AG08395 (cell line): ENCODE measurements around the gene USP10.

ENCODE experiments used
- DNase-seq: peaks from one replicate; pipeline ENCODE4 v3.0.0; 2012; ENCODE audit warnings: mixed read lengths, low spot score

Gene USP10

DNA sequence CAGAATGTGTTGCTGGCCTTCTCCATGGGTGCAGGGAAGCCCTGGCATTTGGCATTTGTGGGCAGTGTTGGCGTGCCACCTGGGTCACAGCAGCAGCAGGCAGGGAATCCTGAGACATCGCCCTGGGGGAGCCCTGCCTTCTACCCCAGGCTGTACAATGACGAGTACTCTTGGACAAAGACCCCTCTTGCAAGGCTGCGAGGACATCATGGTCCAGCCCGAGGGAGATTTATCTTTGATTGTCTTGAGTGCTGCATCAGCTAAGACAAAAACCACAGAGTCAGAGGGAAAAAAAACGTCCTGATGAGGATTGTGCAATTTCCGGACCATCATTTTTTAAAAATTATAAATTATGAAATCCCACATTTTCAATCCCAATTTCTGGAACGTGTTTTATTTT lies 123.7 kb downstream of the USP10 start:
- DNase-seq, result peak; percentile 40

DNA sequence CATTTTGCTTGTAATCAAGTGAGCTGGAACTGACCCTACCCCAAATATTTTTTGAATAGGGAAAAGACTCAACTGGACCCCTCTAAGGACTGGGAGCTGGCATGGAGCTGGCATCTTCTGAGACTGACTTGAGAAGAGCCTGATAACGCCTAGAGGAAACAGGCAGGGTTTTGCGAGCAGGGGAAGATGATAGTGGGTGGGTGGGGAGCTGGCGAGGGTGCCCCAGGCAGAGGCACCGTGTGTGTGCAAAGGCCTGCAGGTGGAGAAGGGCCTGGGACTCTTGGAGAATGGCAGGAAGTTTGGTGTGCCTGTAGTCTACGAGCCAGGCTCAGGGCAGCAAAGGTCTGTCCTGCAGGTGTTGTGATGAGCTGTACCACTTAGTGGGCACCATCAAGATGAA lies 124.1 kb downstream of the USP10 start:
- DNase-seq, result no peak

DNA sequence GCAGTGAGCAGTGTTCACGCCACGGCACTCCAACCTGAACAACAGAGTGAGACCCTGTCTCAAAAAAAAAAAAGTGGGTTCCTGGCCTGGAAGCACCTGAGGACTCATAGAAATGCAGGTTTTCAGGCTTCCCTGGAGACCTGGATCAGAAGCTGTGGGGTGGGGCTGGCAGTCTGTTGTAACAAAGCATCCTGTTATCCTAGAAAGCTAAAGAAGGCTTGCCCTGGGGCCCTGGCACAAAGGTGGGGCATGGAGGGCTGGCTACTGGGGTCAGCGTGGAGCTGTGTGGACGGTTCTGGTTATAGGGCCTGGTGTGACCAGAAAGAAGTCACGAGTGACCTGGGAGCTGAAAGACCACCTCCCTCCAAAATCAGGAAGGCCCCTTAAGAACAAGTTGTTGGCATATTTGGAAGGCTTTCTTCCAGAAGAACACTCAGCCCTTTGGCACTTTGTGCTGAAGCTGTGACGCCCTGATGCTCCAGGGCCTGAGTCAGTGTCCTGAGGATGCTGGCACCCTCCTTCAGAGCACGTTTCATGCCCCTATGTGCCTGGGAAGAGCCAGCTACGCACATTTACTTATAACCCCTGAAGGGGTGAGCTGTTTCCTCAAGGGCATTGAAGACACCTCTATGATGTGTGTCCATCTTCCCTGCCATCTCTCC lies 126.2 kb downstream of the USP10 start:
- DNase-seq, result peak; percentile 60

DNA sequence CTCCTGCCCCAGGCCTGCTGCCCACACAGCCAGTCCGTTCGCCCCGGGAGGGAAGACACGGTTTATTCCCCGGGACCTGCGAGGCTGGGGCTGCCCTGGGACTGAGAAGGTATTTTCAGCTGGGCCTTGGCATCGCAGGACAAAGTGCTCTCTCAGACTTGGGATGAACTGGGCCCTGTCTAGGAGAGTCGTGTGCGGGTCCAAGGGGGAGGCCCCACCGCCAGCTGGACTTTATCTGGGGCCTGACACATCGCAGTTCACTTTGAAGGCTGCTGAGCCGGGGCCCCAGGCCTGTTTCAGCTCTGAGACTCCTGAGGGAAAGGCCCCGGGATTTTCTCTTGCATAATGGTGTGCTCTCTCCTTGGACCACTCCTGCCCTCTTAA lies 126.8 kb downstream of the USP10 start:
- peak; percentile 34 for DNase-seq

DNA sequence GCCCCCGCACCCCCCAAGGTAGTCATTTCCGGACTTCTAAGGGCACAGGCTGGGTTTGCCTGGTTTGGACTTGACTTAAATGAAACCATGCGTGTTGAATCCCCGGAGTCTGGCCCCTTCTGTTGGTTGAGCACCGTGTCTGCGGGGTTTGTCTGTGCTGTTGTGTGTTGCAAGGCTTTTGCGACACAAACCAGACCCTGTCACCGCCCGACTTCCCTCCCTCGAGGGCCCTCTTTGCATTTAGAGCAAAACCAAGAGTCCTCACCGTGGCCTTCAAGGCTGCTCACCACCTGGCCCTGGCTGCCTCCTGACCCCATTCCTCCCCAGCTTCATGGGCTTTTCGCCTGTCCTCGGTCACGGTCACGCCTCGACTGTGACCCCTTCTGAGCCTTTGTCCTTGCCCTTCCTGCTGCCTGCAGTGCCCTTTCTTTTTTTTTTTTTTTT lies 127.4 kb downstream of the USP10 start:
- DNase-seq, result no peak

DNA sequence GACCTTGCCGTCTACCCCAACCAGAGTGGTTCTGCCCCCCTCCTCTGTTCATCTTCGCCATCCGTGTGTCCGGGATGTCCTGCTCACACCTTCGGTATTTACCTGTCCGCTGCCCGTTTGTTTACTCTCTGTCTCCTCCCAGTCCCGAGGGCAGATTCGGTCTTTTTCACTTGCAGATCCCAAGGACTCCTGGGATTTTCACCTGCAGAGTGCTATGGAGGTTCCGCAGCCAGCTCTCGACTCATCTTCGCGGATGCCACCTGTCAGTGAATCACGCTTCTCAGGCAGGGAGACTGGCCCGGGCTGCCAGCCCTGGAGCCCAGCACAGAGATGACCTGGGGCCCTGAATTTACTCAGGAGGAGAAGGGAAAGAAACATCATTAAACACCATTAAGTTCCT lies 128.1 kb downstream of the USP10 start:
- no peak for DNase-seq

DNA sequence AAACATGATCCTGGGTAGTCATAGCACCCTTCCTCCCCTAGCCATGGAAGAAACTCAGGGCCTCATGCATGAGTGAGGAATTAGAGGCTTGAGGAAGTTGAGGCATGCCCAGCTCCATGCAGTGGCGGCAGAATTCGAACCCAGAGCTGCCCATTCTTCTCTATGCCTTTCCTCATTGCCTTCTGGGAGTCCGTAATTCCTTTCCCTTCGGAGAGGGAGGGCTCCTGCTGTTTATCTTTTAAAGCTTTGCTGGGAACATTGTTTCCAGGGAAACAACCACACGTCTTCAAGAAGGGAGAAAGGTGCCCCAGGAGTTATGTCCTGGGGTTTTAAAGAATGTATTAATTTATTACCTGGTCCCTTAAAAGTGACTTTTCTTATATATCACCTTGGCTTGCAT lies 128.5 kb downstream of the USP10 start:
- no peak for DNase-seq
